Ecto neural progenitor cell (in vitro differentiated cells): Measurements from ENCODE around the gene CLTA.
"Not testable (repeated sequence)": the region's sequence is repeated elsewhere in the genome, so short reads cannot be mapped to it uniquely, and the experiment has no call there.

Source experiments
- DNase-seq: peaks from one replicate; pipeline ENCODE4 v3.0.0-alpha.2; 2018; ENCODE audit warnings: low spot score

The CLTA gene

DNA sequence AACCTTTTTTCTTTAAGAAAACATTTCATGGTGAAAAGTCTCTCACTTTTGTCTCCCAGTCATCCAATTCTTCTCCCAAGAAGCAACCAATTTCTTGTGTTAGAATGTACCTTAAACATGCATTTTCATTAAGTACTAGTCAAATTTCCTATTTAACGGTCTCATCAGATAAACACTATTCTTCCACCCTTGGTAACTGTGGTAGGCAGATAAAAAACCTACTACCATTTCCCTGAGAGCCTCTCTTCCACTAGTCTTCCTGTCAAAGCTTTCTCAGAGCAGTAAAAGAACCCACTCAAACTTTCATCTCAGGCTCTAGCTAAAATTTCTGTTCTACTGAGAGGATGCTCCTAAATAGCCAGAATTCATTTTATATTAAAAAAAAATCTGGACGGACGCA lies 56.6 kb downstream of the CLTA start:
- no peak for DNase-seq

DNA sequence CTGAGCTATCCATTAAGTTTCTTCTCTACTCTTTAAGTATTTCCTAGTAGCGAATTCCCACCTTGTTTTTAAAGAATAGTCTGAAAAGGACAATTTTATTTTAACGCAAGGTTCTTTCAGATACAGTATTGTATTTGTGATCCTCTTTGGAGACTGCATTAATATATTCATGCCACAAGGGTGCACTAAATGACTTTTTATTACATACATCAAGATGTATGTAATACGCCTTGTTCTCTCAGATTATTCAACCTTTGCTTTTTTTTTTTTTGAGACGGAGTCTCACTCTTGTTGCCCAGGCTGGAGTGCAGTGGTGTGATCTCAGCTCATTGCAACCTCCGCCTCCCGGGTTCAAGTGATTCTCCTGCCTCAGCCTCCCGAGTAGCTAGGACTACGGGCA lies 57.3 kb downstream of the CLTA start:
- DNase-seq, result not testable (repeated sequence)

DNA sequence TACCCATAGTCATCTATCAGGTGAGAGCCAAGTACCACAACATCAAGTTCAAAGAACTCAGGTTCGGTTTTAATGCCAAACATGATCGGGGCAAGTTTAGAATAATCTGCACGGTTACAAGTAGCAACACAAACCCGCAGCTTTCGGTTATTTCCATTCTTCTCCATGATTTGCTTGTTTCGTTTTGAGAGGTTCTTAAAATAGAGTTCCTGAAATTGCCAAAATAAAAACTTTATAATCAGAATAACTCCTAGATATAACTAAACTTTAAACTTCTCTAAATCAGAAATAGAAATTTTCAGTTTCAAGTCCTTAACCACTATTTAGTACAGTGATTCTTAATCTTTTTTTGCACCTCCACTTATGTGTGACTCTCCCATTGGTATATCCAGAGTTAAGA lies 58.5 kb downstream of the CLTA start:
- no peak for DNase-seq

DNA sequence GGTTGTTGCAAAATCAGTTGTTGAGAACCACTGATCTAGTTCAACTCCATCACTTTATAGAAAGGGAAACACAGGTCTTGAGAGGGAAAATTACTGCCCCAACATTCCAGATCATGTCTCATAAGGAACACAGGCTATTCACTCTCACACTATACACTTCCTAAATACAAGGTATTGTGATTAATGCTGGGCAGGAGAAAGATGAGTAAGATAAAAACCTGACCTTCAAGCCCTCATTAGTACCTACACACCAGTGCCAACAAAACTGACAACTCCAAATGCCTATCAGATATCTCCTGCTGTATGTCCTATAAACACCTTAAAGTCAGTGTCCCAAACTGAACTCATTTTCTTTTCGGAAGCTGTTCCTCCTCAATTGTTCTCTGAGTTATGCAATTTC lies 59.4 kb downstream of the CLTA start:
- no peak for DNase-seq

DNA sequence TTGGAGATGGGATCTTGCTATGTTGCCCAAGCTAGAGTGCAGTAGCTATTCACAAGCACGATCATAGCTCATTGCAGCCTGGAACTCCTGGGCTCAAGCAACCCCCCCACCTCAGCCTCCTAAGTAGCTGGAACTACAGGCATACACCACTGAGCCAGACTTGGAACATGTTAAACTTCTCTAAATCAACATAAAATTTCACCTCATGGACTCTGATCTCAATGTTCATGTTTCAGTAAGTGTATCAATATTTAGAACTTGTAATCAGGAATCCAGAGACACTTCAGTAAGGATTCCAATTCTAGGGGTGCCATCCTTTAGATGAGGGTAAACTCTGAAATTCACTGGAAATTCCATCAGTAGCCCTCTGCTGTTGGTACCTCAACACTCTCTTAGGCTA lies 60.7 kb downstream of the CLTA start:
- no peak for DNase-seq

DNA sequence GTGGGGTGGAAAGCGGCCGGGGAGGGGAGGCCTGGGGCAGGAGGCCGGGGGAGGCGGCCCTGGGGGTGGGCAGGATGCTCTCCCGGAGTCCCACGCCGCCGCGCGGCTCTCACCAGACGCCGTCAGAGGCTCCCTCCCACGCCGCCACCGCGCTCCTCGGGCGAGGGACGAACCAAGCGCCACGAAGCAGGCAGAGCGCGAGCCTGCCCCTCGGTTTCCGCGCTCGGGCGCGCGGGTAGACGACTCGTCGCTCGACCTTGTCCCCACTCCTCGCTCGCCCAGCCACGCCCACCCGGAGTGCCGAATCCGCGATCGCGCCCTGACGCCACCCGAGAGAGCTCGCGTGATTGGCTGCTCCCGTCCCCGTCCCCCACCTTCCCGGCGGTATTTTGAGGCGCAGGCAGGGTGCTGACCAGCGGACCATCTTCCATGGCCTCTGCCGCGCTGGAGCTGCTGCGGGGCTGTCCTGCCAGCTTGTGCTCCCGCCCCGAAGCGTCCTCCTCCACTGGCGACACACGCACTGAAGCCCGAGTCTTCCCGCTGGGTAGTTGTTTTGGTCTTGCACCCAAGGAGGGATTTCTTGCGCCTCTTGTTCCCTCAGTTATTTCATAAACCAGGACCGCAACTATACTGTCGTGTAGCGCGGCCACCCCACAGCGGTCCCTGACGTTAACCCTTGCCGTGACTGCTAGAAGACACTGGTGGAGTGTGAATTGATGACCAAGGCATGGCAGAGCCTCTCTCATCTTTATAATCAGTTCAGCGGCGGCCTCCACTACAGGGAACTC lies 67.7 kb downstream of the CLTA start, which contains the start of gene GNE:
Gene GNE (minus strand): TSS at position 241 of the 788 bp plus-strand sequence. CDS start 9,093 bp downstream, outside the sequence.
- peak; percentile 98 for DNase-seq

DNA sequence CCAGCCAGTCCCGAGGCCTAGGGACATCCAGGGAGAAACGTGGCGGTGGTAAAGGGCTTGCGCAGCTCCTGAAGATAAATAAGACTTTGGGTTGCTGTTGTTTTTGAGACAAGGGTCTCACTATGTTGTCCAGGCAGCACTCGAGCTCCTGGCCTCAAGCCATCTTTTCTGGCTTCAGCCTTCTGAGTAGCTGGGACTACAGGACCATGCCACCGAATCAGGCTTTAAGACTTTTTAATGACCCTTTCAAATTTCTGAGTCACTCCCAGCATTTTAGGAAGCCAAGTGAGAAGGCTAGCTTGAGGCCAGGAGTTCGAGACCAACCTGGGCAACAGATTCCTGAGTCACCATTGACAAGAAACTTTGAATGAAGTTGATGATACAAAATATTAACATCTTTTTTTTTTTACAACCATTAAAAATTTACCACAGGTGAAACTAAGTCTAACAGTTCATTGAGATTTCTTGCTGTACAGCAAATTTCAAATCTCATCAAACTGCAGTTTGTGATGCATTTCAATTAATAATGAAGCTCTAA lies 68.3 kb downstream of the CLTA start:
- no peak for DNase-seq
